Fibroblast of gingiva (primary cell): ENCODE results near the gene BMPER.
A peak's percentile ranks its signal among the peaks of the same experiment; 100 is the strongest.

Source experiments
- DNase-seq: peaks from one replicate; pipeline ENCODE4 v3.0.0-alpha.2; 2011; ENCODE audit warnings: low read depth

BMPER gene

GRCh38 chr7:34062826-34063225, 157.5 kb downstream of the BMPER start:
- no peak for DNase-seq

- peak; percentile 54 for DNase-seq
Observed at GRCh38 chr7:34064519-34065158, 159.3 kb downstream of the BMPER start.

- no peak for DNase-seq
Observed at GRCh38 chr7:34066411-34066810, 161.1 kb downstream of the BMPER start.

- peak; percentile 37 for DNase-seq
Observed at GRCh38 chr7:34067005-34067778, 161.9 kb downstream of the BMPER start.

GRCh38 chr7:34069676-34070075, 164.3 kb downstream of the BMPER start:
- no peak for DNase-seq

GRCh38 chr7:34070511-34071323, 165.4 kb downstream of the BMPER start:
- peak; percentile 76 for DNase-seq

GRCh38 chr7:34073676-34074075, 168.3 kb downstream of the BMPER start:
- peak; percentile 49 for DNase-seq

GRCh38 chr7:34074421-34074820, 169.1 kb downstream of the BMPER start:
- no peak for DNase-seq

- peak; percentile 23 for DNase-seq
Observed at GRCh38 chr7:34075523-34076370, 170.4 kb downstream of the BMPER start.

GRCh38 chr7:34077168-34077567, 171.8 kb downstream of the BMPER start:
- DNase-seq, result no peak

GRCh38 chr7:34078864-34079263, 173.5 kb downstream of the BMPER start:
- no peak for DNase-seq

- peak; percentile 77 for DNase-seq
Observed at GRCh38 chr7:34080513-34080912, 175.2 kb downstream of the BMPER start.

- no peak for DNase-seq
Observed at GRCh38 chr7:34081935-34082334, 176.6 kb downstream of the BMPER start.

- no peak for DNase-seq
Observed at GRCh38 chr7:34083440-34083839, 178.1 kb downstream of the BMPER start.

GRCh38 chr7:34084651-34085050, 179.3 kb downstream of the BMPER start:
- DNase-seq, result no peak

- DNase-seq, result no peak
Observed at GRCh38 chr7:34086064-34086463, 180.7 kb downstream of the BMPER start.

- no peak for DNase-seq
Observed at GRCh38 chr7:34086981-34087380, 181.6 kb downstream of the BMPER start.

GRCh38 chr7:34087892-34088891, 182.9 kb downstream of the BMPER start:
- DNase-seq, result peak; percentile 32

GRCh38 chr7:34090816-34091215, 185.5 kb downstream of the BMPER start:
- no peak for DNase-seq

- peak; percentile 57 for DNase-seq
Observed at GRCh38 chr7:34091321-34091917, 186.1 kb downstream of the BMPER start.
